Upper lobe of right lung (tissue), 1 donor: ENCODE data around the gene RPS6KA3. TPM values are rescaled to one million over a fixed set of nuclear protein-coding genes. Genes with fewer than 3 reads are reported as not detected.

Experiments used
- ATAC-seq: fragments of 200-7000 bp; cut with Tn5 transposase; one replicate; pipeline ENCODE4 v1.9.1; 2020; ENCODE audit warnings: mild to moderate bottlenecking, moderate library complexity
- DNase-seq: peaks from one replicate; pipeline ENCODE4 v3.0.0-alpha.2; 2020
- H3K27ac ChIP-seq: fragments of 200-600 bp; one replicate; pipeline ENCODE4 v1.8.0; 2022
- H3K27me3 ChIP-seq: fragments of 200-600 bp; one replicate; pipeline ENCODE4 v1.8.0; 2022; ENCODE audit warnings: mild to moderate bottlenecking
- H3K36me3 ChIP-seq: fragments of 200-600 bp; one replicate; pipeline ENCODE4 v1.8.0; 2022
- H3K4me1 ChIP-seq: fragments of 200-600 bp; one replicate; pipeline ENCODE4 v1.8.0; 2022
- H3K4me3 ChIP-seq: fragments of 200-600 bp; one replicate; pipeline ENCODE4 v1.8.0; 2022; ENCODE audit warnings: mild to moderate bottlenecking
- H3K9me3 ChIP-seq: fragments of 200-600 bp; one replicate; pipeline ENCODE4 v1.8.0; 2022
- CTCF ChIP-seq: fragments of 200-600 bp; IDR thresholded peaks from one replicate; pipeline ENCODE4 v1.8.0; 2022; ENCODE audit warnings: antibody characterized with exemption
- intact Hi-C: fragments of 100-400 bp; cut with DNase I; formaldehyde crosslinking; loops from one replicate; pipeline ENCODE4 v1.11.0; 2022
- total RNA-seq: library from RNA; stranded (reverse); fragmentation: NEBNext Ultra II Directional; extraction: Animal tissue kit (Norgen Biotek cat#: 25700); gene quantifications from one replicate; pipeline ENCODE4 v1.2.1, GENCODE V29; 2021
- donor health status: DM: no; HTN: yes; CAD: no; lungs with severe emphysema.

The RPS6KA3 gene
- total RNA-seq, 1 donor from 2014 or later, result 70.5 TPM

GRCh38 chrX:20309806-20310205 lies 43.1 kb upstream of the RPS6KA3 start:
- intact Hi-C loops, result no loop called here
- no peaks in the 10 kb centered on the region for H3K4me1 ChIP-seq
- DNase-seq (no peak), ATAC-seq (no peak)
- H3K27ac ChIP-seq, result no peak overlapping the region
- no peaks in the 10 kb centered on the region for H3K27me3 ChIP-seq
- no peak overlapping the region for H3K4me3 ChIP-seq
- no peaks in the 10 kb centered on the region for H3K9me3 ChIP-seq
- no peak for TF ChIP-seq CTCF
- H3K36me3 ChIP-seq, result no peaks in the 10 kb centered on the region

- H3K36me3 ChIP-seq, result no peaks in the 10 kb centered on the region
- H3K9me3 ChIP-seq, result no peaks in the 10 kb centered on the region
- ATAC-seq, result no peak
- intact Hi-C loops, result no loop called here
- DNase-seq, result no peak
- H3K27ac ChIP-seq, result no peak overlapping the region
- no peaks in the 10 kb centered on the region for H3K4me1 ChIP-seq
- no peaks in the 10 kb centered on the region for H3K27me3 ChIP-seq
- TF ChIP-seq CTCF, result no peak
- H3K4me3 ChIP-seq, result no peak overlapping the region
These were observed 40.0 kb upstream of the RPS6KA3 start for GRCh38 chrX:20306668-20307067.

GRCh38 chrX:20300822-20301221 lies 34.1 kb upstream of the RPS6KA3 start:
- H3K4me3 ChIP-seq, result no peak overlapping the region
- ATAC-seq (no peak), DNase-seq (no peak)
- H3K36me3 ChIP-seq, result no peaks in the 10 kb centered on the region
- no peak overlapping the region for H3K27ac ChIP-seq
- TF ChIP-seq CTCF, result no peak
- intact Hi-C loops, result no loop called here
- H3K4me1 ChIP-seq, result no peaks in the 10 kb centered on the region
- no peaks in the 10 kb centered on the region for H3K27me3 ChIP-seq
- no peaks in the 10 kb centered on the region for H3K9me3 ChIP-seq

- no peaks in the 10 kb centered on the region for H3K4me1 ChIP-seq
- ATAC-seq (no peak), DNase-seq (no peak)
- intact Hi-C loops, result no loop called here
- H3K9me3 ChIP-seq, result no peaks in the 10 kb centered on the region
- no peak for TF ChIP-seq CTCF
- no peak overlapping the region for H3K27ac ChIP-seq
- H3K36me3 ChIP-seq, result no peaks in the 10 kb centered on the region
- no peaks in the 10 kb centered on the region for H3K27me3 ChIP-seq
- H3K4me3 ChIP-seq, result no peak overlapping the region
These were observed 28.2 kb upstream of the RPS6KA3 start for GRCh38 chrX:20294957-20295356.

GRCh38 chrX:20294284-20294683 lies 27.6 kb upstream of the RPS6KA3 start:
- Histone ChIP-seq H3K27me3 (no peaks in the 10 kb centered on the region), H3K36me3 (no peaks in the 10 kb centered on the region), H3K9me3 (no peaks in the 10 kb centered on the region), H3K27ac (no peak overlapping the region), H3K4me1 (no peaks in the 10 kb centered on the region), H3K4me3 (no peak overlapping the region)
- DNase-seq (no peak), ATAC-seq (no peak)
- no peak for TF ChIP-seq CTCF
- intact Hi-C loops, result no loop called here

- Histone ChIP-seq H3K27ac (no peak overlapping the region), H3K4me1 (no peaks in the 10 kb centered on the region), H3K27me3 (no peaks in the 10 kb centered on the region), H3K36me3 (no peaks in the 10 kb centered on the region), H3K9me3 (no peaks in the 10 kb centered on the region), H3K4me3 (no peak overlapping the region)
- TF ChIP-seq CTCF, result no peak
- no peak for DNase-seq
- intact Hi-C loops, result no loop called here
- ATAC-seq, result no peak
These were observed 18.8 kb upstream of the RPS6KA3 start for GRCh38 chrX:20285511-20285910.
